DMS53 treated with DMSO at 0.1 percent for 48 hours (cell line): ENCODE data around the gene CYTH4.
"Not testable (repeated sequence)": the region's sequence is repeated elsewhere in the genome, so short reads cannot be mapped to it uniquely, and the experiment has no call there.

Experiments used
- DNase-seq: peaks from one replicate; lab custom pipeline; 2025; ENCODE audit not compliant: unreplicated experiment; lab: John Stamatoyannopoulos, UW

The CYTH4 gene

DNA sequence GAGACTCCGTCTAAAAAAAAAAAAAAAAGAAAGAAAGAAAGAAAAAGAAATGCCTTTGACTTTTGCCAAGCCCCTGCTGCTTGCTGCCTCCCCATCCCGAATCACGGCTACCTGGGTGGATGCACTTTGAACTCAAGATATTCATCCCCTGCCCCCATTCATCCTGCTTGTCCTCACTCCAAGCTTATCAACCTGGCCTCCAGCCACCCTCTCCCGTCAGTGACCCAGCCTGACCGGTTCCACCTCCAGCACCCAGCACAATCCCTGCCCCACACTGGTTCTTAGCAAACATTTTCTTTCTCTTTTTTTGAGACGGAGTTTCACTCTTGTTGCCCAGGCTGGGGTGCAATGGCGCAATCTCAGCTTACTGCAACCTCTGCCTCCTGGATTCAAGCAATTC lies 44.4 kb downstream of the CYTH4 start:
- no peak for DNase-seq

- no peak for DNase-seq
Observed at GRCh38 chr22:37328017-37328416, 45.7 kb downstream of the CYTH4 start.

GRCh38 chr22:37328538-37329237 lies 46.4 kb downstream of the CYTH4 start:
- not testable (repeated sequence) for DNase-seq

- DNase-seq, result no peak
Observed at GRCh38 chr22:37329238-37330140, 47.2 kb downstream of the CYTH4 start.

DNA sequence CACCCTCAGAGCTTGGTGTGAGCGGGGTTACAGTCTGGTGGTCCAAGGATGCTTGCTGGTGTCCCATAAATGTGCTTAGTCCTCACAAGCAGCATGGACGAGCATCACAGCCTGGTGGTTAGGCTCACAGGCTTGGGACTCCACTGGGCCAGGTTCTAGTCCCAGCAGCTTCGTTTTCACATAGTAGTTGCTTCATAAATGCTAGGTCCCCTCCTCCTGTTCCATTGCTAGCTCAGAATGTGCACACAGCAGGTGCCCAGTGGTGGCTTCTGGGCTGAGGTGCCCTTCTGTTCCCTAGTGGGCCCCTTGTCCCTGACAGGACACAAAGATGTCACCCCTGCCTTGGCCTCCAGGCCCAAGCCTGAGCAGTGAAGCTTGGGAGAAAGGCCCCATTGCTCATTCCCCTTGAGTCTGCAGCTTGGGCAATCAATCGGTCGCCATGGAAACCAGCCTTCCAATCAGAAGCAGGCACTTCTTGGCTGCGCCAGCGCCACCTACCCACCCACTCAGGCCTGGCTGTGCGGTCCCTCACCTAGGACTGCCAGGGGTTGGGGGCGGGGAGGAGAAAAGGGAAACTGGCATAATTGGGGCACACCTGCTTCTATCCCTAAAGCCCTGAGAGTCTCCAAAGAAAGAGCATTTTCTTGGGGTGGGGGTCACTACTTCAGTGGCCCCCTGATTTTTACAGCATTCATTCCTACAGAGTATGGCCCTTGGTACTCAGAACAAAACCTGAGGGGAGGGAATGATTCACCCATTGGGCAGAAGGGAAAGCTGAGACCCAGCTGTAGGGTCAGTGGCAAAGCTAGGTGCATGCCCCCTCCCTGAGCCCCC lies 48.1 kb downstream of the CYTH4 start:
- DNase-seq, result peak; percentile 3

DNA sequence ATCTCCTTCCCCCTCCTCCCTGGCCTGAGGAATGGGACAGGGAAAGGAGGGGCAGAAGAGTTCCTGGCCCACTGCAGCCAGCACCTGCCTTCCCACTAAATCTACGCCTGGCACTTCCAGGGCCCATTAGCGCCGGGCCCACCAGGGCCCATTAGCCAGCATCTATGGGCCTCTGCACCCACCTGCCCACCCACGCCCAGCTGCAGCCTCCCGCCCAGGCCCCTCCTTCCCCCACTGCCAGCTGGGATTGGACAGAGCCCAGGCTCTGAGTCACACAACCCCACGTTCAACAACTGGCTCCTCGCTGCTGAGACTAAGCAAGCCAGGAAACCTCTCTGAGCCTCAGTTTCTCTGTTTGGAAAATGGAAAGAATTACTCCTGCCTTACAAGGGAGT lies 48.7 kb downstream of the CYTH4 start:
- no peak for DNase-seq

DNA sequence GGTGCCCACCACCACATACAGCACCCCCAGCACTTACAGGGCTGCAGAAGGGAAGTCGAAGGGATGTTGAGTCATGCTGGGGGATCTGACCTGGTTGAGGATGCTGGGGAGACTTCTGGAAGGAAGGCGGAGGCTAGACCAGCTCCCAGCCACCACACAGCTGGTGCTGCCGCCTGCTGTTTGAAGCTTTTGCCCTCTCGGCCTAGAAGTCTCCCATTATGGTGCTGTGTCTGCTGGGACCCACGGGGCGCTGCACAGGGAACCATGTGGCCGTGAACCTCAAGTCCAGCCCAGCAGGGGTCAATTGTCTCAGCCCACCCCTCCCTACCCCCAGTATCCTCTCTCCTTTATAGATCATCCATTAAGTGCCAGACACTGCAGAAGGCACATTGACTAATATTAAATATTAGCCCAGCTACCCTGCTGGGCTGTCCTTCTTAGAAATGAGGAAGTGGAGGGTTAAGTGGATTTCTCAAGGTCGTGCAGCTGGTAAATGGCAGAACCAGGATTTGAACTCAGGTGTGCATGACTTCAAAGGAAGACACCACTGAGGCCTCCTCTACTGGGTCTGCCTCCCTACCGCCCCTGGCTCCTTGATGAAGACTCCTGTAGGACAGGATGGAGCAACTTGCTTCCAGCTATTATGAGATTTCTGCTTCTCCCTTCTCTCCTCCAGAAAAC lies 49.7 kb downstream of the CYTH4 start:
- DNase-seq, result no peak

GRCh38 chr22:37333724-37334460 lies 51.6 kb downstream of the CYTH4 start:
- DNase-seq, result no peak

DNA sequence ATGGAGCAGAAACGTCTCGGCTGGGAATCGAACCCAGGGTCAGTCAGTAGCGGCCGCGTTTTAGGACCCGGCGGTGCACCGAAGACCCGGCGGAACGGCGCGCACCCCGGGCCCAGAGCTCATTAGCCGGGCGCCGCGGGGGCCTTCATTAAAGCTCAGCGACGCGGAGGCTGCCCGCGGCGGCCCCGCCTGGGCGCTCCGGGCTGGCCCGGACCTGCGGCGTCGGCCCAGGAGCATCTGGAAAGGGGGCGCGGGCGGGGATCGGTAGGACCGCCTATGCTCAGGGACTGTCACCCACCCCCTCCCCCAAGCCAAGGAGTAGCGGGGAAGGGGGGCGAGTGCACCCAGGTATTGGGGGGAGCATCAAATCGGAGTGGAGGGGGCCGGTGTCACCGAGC lies 52.2 kb downstream of the CYTH4 start:
- DNase-seq, result no peak

GRCh38 chr22:37334859-37335805 lies 52.8 kb downstream of the CYTH4 start:
- DNase-seq, result no peak

DNA sequence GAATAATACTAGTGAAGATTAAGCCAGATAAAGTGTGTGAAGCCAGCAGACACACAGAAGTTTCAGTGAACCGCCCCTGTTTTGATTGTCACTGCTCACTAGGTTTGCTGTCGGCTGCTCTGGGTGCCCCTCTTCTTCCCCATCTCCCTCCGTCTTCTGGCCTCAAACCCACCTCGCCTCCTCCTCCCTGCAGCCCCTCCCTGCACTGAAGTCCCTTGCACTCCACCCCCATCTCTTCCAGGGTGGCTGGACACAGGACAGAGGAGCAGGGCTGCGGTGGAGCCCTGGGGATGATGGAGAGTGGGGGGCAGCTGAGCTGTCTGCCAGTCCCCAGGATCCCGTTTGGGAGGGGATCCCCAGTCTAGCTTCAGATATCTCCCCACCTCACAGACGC lies 53.5 kb downstream of the CYTH4 start:
- no peak for DNase-seq

GRCh38 chr22:37336579-37336978 lies 54.3 kb downstream of the CYTH4 start:
- DNase-seq, result no peak

DNA sequence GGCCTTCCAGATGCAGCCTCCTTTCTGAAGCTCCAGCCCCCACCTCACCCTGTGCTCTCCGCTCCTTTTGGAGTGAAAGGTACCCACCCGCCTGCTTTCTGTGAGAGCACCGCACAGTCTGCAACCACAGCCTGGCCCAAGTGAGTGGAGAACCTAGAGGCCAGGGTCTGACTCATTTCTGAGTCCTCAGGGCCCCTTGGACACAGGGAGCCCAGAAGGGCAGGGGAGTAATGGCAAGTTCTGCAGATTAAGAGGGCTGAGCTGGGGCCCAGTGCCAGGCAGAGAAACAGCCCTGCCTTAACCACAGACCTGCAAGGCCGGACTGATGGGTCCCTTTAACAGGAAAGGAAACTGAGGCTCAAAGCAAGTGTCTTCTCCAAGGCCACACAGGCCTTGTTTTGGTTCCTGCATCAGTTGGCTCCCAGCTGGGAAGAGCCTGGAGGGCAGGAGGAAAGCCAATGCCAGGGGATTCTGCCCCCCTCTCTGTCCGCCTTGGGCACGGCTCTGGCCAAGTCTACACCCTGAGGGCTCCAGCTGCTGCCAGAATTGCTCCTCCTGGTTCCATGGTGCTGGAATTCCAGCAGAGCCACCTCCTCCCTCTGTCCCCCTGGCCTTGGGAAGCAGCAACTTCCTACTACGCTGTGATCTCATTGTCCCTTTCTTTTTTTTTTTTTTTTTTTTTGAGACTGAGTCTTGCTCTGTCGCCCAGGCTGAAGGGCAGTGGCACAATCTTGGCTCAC lies 55.1 kb downstream of the CYTH4 start:
- no peak for DNase-seq

GRCh38 chr22:37338539-37339246 lies 56.4 kb downstream of the CYTH4 start:
- DNase-seq, result no peak

DNA sequence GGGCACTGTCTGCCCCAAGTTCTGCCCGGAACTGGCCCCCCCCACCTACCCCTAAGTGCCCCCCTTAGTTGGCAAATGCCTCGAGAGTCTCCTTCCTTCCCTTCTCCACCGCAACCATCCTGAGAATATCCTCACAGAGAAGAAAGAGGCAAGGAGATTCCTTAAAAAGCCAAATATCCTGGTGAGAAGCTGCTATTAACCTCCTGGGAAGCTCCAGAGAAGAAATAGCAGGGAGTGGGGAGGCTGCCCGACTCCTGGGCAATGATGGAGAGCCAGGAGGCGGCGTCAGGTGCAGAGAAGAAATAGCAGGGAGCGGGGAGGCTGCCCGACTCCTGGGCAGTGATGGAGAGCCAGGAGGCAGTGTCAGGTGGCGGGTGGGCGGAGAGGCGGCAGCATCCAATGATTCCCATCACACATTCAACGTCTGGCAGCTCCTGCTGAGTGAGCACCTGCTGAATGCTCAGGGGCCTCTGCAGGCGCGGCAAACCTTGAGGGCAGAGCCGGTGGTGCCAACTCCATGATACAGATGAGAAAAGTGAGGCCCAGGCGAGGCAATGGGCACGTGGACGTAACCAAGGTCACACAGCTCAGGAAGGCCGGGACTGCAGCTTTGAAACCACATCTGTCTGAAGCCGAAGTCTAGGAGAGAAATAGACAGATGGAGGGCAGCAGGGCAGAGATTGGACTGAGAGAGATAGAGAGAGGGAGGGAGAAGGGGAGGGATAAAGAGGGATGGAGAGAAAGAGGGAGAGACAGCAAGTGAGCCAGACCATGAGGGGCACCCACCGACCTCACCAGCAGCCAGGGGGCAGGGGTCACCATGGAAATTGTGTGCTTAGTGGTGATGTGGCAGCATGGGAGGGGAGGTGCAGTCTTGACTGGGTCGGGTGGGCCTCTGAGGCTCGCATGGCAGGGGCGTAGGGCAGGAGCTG lies 58.3 kb downstream of the CYTH4 start:
- no peak for DNase-seq

GRCh38 chr22:37342065-37342464 lies 59.8 kb downstream of the CYTH4 start:
- DNase-seq, result no peak

DNA sequence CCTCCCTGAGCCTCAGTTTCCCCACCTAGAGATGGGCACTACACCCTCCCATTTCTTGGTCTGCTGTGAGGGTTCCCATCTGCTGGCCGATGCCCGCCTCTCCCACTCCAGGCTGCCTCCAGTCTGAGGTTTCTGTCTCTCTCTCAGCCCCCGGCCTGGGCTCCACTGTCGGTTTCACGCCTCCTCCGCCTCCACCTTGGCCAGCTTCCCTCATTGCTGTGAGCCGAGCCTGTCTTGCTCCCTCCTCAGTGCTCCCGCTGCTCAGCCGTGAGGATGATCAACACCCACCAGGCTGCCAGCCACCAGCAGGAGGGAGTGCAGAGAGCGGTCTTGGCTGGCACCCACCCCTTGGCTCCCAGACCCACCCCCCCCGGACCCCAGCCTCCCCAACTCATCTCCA lies 61.0 kb downstream of the CYTH4 start:
- DNase-seq, result no peak
